GM18498 (cell line): Measurements from ENCODE around the gene SLC25A12.

ENCODE experiments used
- ATAC-seq: cut with Tn5 transposase; IDR thresholded peaks from one replicate; pipeline ENCODE4 v1.9.1; 2021; ENCODE audit warnings: mild to moderate bottlenecking, moderate library complexity; ENCODE audit not compliant: unreplicated experiment

Gene SLC25A12

GRCh38 chr2:171735991-171736710, 157.9 kb downstream of the SLC25A12 start:
- ATAC-seq = no peak
